HG03060 (cell line): ENCODE data around the gene ITPKB.

Experiments
- ATAC-seq: cut with Tn5 transposase; IDR thresholded peaks from one replicate; pipeline ENCODE4 v1.9.1; 2021; ENCODE audit warnings: low read depth, moderate number of reproducible peaks; ENCODE audit not compliant: unreplicated experiment

The ITPKB gene

DNA sequence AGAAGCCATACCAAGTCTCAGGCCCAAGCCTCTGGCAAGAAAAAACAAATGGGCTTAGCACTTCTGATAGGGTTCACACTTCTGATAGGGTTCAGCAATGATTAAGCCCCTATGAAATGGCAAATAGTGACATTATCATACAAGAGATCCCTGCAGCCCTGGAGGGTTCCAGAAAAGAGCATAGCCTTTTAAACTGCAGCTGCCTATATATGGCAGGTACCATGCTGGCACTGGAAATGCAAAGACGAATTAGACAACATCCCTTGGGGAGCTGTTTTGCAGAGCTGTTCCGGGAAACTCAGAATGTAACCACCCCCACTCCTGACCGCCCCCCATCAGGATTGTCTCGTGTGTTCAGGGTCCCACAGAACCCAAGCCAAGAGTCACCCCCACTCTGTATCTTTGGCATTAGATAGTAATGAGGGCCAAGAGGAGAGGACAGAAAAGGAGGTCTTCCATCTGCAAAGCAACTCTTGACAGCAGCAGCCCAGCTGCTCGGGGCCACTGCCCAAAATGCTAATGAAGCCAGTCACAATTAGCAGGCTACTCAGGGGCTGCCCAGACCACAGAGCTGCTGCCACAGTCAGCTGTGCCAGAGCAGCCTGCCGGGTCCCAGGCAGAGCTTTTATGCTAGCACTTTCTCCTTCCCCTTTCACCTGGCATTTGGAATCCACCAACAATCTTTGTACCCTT is 50.9 kb downstream of the ITPKB start:
- ATAC-seq, result no peak

DNA sequence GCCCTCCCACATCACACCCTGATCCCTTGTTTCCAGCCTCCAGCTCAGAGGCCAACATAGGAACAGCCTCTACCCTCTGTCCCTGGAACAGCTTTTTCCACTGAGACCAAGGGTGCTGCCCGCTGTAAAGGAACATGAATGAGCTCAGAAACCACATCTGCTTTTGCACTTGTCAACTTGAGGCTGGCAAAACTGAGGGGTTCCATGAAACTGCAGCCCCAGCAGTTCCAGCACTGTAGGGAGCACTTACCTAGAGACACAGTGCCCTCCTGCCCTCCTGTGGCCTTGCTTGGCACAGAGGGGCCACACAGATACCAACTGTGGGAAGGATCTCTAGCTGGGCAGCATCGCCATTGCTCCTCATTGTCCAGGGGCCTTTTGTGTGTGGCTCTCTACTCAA is 51.7 kb downstream of the ITPKB start:
- no peak for ATAC-seq

DNA sequence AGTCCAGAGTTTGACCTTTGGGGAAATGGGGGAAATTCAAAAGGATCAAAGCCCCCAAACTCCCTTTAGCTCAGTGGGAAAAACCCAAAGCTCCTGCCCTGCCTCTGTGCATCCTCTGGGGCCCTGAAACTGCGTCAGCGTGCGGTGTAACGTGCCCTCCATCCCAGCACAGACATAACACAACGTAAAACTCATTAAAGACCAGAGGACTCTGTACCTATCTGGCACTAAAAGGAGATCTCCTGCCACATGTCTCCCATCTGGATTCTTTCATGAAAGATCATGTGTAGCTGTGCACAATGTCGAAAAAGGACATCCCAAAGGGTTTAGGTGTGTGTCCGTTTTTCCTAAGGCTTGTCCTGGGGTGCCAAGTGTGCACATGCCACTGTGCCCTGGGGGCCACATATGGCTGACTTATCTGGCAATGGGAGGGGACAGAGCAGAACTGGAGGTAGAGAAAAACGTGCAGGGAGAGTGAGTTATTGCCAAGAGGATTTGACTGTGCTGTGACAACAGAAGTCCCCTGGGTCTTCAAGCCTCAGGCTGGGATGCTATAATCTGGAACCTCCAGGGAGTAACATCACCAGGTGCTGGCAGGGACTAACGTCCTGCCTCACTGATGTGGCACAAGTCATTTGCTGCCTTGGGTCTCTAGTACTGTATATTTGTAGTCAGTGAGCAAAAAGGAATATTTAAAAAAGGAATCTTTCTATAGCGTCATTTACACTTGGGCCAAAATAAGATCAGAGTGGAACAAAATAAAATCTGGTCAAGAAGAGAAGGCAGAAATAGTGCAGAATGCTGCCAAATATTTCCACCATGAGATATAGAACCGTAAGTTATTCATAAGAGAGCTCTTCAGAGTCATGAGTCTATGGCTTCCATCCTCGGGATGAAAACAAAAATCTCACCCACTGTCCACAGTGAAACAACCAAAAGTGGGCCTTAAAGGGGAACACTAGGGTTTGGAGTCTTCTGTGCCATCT is 52.3 kb downstream of the ITPKB start:
- ATAC-seq, result no peak

DNA sequence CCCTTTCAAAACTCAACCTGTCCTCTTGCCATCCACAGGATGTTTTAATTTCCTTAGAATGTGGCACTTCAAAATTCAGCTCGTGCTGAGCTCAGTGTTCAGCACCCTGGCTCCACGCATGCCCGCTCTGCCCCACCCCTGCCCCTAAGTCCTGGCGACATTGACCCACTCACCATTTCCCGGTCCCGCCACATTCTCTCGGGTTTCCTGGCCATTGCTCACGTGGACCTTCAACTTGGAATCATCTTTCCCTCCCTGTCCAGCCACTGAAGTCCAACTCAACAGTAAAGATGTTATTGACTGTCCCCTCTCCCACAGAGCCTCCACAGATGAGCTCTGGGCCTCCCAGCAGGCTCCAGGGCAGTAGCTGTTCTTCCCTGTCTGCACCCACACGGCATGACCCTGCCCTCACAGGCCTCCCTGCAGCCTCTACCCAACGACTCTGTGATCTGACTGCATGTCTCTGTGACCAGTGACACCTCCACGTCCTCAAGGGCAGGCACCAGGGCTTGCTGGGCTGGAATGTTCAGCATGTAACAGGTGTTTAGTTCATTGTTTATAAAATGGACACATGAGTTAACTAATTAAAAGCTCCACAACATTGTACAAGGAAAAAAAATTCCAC is 53.8 kb downstream of the ITPKB start:
- no peak for ATAC-seq

DNA sequence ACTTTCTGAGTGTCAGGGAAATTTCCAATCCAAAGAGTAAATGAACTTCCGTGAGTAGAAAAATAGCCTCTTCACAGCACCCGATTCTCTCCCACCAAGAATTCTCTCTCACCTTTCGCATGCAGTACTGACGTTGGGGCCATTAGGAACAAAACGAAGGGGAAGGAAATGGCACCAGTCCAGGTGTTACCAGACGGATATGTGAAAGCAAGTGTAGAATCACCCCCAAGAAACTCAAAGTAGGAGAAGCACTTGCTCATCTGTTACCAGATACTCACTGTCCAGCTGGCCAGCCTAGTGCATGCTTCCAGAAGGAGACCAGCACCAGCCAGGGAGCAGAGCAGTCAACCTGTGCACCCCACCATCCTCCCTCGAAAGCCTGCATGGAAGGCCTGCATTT is 55.1 kb downstream of the ITPKB start:
- ATAC-seq, result no peak

DNA sequence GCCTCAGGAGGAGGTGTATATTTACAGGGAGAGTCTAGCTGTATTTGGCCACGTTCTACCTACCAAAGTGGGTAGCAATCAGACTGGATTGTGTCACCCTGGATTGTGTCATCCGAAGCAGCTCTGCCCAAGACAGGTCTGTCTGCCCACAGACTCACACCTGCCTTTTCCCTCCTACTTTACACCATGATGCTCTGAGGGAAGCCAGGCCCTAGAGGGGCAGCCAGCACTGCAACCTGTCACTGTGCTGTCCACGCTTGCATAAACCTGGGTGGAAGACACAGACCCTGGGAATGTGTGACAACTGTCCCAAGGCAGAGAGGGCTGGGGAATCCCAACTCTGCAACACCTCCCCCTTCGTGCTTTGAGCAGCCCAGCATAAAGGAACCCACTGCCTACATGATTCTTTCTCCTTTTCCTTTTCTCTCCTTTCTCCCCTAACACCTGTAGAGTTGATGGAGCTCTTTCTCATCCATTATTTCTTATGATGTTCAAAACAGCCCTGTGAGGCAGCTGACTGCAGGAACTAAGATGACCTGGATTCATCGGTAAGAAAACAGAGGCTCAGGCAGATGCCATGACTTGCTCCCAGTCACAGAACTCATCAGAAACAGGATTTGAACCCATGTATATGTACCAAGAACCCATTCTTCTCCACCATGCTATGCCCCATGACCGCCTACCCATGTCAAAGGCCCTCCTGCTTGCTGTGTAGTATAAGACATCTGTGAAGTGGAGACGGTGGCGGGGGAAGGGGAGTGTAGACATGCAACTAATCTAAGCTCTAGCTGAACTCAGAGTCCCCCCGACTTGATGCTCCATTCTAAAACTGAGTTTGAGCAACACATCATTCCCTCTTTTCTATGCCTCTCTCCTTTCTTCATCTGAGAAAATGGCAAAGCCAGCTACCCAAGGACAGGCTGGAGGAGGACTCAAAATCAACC is 55.9 kb downstream of the ITPKB start:
- ATAC-seq, result no peak

DNA sequence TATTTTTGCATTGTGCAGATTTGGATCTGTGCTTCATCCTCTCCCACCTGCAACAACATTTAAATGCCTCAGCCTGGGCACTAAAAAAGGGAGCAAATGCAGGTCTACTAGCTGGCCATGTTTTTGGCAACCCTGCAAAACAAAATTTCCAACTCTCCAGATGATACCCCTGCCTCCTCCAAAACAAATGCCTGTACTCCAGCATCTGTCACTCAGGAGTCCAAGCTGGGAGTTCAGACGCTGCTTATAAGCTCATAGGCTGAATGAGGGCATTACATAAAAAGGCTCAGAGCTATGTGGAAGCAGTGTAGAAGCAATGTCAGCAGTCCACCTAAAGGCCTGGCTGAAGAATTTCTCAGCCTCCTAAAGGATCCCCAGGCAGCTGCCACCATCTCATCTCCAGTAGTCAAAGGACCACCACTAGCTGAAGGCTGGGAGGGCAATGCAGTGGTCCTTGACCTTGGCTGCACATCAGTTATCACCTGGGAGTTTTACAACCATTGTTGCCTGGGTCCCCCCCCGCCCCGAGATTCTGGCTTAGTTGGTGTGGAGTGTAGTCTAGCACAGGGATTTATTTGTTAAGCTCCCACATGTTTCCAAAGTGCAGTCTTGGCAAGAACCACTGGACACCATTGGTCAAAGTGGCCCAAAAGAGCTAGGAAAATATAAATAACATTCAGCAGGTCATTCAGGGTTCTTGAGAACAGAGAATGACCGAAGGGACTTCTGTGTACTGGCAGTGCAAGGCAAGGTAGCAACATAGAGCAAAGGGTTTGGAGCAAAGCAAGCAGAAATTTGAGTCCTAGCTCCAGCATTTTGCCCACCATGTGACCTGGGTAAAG is 57.2 kb downstream of the ITPKB start:
- no peak for ATAC-seq

DNA sequence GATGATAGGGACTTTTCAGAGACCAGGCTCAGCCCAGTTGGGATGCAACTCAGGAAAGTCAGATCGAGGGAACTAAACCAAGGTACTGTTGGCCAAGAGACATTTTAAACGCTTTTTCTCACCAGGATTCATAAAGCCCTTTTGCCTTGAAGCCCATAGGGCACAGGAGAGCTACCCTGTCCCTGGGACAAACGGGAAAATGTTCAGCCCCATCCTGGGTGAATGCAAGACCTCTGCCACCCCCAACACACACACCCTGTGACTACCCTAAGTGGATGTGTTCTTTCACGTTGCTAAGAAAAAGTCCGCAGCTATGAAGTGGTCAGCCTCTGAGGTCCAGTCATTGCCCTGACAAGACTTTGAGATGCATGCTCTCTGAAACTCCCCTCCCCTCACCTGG is 58.4 kb downstream of the ITPKB start:
- no peak for ATAC-seq

DNA sequence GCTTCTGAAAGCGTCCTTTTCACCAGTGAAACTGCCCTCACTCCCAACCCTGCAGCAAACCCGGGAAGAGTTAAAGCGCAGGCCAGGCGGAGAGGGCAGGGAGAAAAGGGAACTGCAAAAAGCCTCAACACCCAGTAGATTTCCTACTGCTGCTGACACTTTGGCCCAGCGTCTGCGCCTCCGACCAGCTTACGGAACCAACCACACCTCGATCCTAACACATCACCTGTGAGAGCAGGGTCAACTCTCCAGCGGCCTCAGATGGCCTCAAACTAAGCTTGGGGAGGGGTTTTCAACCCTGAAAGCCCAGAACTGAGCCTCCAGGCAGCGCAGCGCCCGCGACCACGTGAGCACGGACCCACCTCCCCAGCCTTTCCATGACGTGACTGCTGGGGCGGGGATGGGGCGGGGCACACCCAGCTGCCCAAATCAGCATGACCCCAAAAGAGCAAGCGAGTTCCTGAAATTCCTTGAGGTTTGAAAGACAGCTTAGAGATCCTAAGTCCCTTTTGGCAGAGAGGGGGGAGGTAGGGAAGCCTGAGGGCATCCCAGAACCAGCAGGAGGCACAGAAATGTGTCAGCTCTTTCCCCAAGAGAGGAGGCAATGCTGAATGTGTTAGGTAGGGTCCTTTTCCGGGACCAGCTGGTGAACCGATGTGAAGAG is 59.1 kb downstream of the ITPKB start:
- ATAC-seq, result no peak

DNA sequence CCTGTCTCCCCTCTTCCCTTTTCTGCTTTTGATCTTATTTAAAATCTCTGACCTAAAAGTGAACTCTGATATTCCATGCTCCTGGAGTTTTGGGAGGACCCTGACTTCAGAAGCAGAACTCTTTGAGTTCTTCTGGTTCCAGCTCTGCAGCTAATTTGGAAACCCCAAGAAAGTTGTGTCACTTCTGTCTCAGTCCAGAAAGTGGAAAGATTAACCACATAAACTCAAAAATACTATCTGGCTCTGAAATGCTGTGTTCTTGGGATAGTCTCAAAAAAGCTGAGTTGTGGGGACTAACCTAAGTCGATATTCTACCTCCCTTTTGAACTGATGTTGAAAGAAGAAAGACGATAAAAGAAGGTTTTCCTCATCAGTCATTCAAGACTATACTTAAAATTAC is 59.8 kb downstream of the ITPKB start:
- no peak for ATAC-seq

DNA sequence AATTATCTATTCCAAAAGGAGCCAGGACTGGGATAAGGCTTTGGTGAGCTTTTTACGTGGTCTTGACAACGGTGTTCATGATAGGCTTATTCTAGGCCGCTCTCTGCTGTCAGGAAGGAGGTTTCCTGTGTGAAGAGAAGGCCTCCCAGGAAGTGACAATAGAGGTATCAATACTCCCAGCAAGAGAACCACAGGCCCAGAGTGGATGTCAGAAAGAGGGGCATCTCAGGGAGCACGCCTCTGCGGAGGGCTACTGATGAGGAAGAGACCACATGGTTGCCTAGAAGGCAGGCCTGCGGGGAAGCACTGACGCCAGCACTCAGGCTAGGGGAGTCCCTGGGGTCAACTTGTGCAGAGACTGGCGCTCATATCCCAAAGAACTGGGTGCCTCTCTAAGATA is 60.4 kb downstream of the ITPKB start:
- ATAC-seq, result no peak

DNA sequence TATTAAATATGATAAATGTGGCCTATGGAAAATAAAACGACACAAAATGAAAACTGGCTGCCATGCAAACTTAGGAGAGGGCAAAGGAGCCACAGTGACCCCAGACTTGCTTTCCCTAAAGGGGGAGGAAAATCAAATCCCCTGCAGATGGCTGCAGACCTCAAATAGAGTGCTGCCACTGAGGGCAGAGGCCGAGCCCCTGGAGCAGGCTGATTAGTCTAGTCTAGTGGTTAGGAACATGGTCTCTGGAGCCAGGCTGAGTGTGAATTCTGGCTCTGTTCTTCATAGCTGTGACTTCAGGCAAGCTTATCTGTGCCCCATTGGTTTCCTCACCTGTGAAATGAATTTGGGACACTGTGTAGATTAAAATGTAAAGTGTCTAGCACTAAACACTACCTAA is 60.8 kb downstream of the ITPKB start:
- ATAC-seq, result no peak

DNA sequence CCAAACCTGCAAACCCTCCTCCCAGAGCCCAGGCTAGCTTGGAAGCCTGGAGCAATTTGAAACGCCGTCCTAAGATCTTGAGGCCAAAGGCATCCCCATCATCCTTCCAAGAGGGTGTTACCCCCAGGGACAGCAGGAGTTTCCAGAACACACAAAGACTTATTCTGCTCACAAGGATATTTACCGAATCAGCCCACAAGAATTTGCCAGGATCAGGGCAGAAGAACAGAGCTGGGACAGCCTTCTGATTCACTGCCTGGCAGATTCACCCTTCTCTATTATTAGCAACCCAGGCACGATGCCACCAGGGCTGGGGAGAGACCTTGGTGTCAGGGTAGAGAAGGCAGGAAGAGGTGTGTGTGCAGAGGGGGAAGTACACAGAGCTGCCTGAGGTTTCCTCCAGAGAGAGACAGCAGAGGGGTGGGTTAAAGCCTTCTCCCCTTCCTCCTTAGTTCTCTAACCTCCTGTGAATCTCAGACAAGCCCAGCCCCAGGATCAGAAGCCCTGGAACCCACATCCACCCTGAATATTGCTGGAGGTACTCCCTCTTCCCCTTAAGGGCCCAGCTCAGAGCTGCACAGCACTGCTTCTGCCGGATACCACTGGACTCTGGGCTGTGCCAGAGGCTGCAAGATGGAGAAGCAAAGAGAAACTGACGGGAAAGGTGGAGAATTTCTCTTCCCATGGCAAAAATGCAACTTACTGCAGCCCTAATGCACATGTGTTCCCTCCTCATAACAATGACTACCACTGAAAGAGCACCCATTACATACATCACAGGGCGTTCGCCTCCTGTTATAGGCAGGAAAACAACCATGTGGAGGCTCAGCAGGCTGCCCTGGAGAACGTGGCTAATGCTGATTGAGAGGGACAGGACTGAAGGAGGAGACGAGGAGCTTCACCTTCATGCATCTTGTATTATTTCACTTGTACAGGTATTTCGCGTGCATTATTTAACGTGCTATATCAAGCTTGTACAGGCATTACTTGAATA is 61.8 kb downstream of the ITPKB start:
- ATAC-seq, result peak; percentile 32

DNA sequence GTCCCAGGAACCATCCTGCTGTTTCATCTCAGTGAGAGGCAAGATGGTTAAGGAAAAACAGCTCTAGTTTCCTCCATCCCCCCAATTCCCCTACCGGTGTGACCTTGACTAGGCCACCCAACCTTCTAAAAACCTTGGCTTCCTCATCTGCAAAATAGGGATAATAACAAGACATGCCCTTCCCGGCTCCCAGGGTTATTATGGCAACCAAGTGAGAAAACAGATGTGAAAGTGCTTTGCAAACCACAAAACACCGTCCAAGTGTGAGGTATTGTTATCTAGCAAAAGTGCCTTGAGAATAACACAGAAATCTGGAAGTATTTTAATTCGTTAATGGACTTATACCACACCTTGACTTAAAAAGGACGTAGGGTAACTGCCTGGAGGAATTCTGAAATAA is 62.7 kb downstream of the ITPKB start:
- ATAC-seq, result no peak

DNA sequence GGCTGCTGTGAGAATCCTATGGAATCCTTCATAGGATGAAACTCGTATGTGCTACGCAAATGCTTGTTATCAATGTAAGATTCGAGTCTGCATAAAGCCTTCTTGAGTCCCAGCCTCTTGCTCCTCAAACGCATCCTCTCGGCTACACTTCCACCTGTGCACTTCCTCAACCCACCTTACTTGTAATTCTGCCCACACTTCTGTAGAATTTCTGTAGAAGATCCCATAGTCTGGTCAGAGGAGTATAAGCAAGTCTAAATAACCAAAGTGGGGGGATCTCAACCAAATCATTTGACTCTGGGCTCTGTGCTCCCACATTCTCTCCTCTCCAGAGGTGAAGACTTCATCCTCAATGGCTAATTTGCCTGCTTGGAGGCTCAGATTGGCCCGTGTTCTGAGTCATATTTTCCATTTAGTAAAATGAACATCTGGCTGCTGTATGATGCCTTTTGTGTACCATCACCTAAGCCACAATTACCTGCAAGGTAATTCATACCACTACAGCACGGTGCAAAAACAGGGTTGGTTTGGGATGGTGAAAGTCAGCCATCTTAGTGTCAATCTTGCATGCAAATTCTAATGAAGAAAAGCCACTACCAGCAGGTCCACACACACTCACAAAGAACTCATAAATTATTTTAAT is 63.2 kb downstream of the ITPKB start:
- ATAC-seq, result no peak

DNA sequence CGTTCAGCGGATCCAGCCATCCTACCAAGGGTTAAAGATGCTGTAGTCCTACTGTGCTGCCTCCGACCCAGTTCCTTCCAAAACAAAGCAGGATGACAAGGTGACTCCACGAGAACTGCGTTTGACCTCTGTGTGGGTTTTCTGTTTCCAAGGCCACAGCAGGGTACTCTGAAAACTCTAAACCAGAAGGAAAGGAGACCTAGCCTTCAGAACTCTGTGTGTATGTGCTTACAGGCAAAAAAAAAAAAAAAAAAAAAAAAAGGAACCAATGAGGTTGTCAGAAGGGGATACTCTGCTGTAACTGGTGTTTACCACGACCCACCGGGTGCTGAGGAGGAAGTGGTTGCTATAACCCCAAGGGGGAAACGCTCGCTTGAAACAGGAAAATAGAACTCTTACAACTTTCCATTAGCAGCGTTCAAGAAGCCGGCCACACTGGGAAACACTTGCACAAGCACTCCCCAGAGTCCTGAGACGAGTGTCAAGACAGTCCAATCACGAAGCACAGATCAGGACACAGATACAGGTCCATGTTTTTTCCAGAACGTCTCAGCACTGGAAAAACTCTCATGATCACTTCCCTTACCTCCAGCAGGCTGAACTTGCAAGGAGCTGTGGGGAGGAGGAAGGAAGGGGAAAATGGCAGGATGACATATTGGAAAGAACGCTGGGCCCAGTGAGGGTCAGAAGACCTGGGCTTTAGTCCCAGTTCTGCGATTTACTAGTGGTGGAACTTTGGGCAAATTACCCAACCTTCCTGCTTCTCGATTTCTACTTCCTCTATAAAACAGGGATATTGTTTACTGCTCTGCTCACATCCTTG is 64.0 kb downstream of the ITPKB start:
- ATAC-seq, result peak; percentile 73
